Epithelial cell of esophagus (primary cell): ENCODE results near the gene IL1F10.
A peak's percentile ranks its signal among the peaks of the same experiment; 100 is the strongest.

ENCODE experiments used
- DNase-seq: peaks from one replicate; pipeline ENCODE4 v3.0.0; 2010; ENCODE audit warnings: low read depth
- H3K4me3 ChIP-seq: 2 replicates; pipeline ENCODE4 v1.5.1; 2011; ENCODE audit warnings: mild to moderate bottlenecking, low read length, control low read depth
- TF ChIP-seq, protein P1 (sequence below): IDR thresholded peaks from 2 replicates; pipeline ENCODE4 v1.5.1; 2011; ENCODE audit warnings: low read depth, mild to moderate bottlenecking, low read length, control low read depth, inconsistent platforms; ENCODE audit not compliant: insufficient read depth; ENCODE audit errors: missing control alignments

Gene IL1F10

GRCh38 chr2:113061896-113062770 lies 5.6 kb upstream of the IL1F10 start:
- H3K4me3 ChIP-seq = no peak overlapping the region
- DNase-seq = no peak
- TF ChIP-seq, protein P1, sequence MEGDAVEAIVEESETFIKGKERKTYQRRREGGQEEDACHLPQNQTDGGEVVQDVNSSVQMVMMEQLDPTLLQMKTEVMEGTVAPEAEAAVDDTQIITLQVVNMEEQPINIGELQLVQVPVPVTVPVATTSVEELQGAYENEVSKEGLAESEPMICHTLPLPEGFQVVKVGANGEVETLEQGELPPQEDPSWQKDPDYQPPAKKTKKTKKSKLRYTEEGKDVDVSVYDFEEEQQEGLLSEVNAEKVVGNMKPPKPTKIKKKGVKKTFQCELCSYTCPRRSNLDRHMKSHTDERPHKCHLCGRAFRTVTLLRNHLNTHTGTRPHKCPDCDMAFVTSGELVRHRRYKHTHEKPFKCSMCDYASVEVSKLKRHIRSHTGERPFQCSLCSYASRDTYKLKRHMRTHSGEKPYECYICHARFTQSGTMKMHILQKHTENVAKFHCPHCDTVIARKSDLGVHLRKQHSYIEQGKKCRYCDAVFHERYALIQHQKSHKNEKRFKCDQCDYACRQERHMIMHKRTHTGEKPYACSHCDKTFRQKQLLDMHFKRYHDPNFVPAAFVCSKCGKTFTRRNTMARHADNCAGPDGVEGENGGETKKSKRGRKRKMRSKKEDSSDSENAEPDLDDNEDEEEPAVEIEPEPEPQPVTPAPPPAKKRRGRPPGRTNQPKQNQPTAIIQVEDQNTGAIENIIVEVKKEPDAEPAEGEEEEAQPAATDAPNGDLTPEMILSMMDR = no peak

DNA sequence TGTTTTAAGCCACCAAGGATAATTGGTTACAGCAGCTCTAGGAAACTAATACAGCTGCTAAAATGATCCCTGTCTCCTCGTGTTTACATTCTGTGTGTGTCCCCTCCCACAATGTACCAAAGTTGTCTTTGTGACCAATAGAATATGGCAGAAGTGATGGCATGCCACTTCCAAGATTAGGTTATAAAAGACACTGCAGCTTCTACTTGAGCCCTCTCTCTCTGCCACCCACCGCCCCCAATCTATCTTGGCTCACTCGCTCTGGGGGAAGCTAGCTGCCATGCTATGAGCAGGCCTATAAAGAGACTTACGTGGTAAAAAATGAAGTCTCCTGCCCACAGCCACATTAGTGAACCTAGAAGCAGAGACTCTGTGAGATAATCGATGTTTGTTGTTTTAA lies 3.5 kb upstream of the IL1F10 start:
- TF ChIP-seq, protein P1 = no peak
- DNase-seq = no peak
- H3K4me3 ChIP-seq = no peak overlapping the region

- no peak overlapping the region for H3K4me3 ChIP-seq
- no peak for DNase-seq
- TF ChIP-seq, protein P1 = no peak
These were observed 2.9 kb upstream of the IL1F10 start for GRCh38 chr2:113064898-113065297.

GRCh38 chr2:113068249-113068648 lies 479 bp downstream of the IL1F10 start:
- no peak overlapping the region for H3K4me3 ChIP-seq
- TF ChIP-seq, protein P1 = no peak
- no peak for DNase-seq

- H3K4me3 ChIP-seq = no peak overlapping the region
- peak; percentile 83 for DNase-seq
- TF ChIP-seq, protein P1 = no peak
These were observed 1.1 kb downstream of the IL1F10 start for GRCh38 chr2:113068706-113069485.

DNA sequence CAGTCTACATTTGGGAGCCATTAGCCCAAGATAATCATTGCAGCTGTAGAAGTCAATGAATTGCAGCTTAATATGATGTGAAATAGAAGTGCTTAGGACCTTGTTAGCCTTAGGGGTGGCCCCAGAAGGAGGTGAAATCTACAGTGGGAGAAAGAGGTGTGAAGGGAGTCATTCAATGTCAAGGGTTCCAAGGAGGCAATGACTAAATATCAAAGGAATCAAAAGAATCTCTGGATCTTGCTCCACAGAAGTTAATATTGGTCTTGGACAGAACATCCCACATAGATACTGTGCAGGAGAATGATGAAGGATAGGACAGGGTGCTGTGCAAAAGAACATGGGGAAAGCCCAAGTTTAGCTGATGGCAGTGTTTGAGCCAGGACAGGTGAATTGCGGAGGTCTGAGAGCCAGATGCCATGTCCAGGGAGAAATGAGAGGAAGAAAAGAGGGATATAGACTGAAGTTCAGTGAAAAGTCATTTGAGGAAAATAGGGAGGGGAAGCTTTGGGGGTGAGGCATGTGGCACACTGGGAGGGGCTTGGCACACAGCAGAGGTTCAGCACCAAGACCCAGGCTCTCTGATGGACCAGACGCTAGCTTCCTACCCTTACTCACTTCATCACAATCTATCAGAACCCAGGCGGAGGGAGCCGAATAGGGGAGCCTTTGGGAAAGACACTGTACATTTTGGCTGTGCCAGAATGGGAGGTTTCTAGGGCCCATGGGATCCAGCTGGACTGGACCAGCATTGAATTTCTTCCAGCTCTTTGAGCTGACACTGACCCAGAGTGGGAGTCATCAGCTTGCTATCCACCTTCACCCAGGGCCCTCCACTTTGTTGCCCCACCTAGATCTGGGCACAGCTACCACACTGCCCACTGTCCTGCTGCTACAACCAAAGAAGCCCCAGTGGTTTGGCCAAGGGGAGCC lies 2.2 kb downstream of the IL1F10 start:
- TF ChIP-seq, protein P1 = no peak
- no peak overlapping the region for H3K4me3 ChIP-seq
- no peak for DNase-seq
